ENCODE results near the gene PPY.
"Not testable (repeated sequence)": the region's sequence is repeated elsewhere in the genome, so short reads cannot be mapped to it uniquely, and the experiment has no call there.

PPY gene

DNA sequence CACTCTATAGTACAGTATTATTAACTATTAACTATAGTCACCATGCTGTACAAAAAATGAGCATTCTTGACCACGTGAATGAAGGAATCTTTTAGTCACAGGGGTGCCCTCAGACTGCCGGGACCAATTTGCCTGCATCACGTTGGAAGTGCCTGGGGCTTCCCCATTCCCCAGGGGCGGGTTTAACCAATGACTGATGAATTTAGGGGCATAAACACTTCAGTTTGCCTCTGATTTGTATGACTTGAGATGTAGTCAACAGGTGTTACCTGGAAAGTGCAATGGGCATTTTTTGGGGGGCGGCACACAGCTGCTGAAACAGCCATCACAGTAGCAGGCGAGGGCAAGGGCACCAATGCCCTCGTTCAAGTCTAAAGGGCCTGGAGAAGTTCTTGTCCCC lies 20.2 kb upstream of the PPY start:
- DNase-seq = no peak

DNA sequence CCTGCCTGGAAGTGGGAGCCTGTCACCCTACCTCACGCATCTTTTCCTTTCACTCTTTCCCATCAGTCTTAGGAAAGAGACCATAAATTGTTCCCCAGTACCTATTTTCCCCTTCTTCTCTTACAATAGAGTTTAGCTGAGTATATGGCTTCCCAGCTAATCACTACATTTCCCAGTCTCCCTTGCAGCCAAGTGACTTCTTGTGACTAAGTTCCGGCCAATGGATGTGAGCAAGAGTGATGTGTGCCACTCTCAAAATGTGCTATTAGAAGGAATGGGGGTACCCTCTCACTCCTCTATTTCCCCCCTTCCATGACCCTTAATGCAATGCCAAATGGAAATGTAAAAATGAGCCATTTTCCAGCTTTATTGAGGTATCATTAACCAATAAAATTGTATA lies 19.7 kb upstream of the PPY start:
- DNase-seq = no peak

DNA sequence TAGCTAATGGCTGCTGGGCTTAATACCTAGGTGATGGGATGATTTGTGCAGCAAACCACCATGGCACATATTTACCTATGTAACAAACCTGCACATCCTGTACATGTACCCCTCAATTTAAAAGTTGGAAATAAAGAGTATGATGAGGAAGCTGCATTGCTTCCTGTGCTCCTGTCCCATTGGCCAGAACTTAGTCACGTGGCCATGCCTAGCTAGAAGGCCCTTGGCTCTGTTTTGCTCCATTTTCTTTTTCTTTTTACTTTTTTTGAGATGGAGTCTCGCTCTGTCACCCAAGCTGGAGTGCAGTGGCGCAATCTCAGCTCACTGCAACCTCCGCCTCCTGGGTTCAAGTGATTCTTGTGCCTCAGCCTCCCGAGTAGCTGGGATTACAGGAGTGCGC lies 19.0 kb upstream of the PPY start:
- not testable (repeated sequence) for DNase-seq

DNA sequence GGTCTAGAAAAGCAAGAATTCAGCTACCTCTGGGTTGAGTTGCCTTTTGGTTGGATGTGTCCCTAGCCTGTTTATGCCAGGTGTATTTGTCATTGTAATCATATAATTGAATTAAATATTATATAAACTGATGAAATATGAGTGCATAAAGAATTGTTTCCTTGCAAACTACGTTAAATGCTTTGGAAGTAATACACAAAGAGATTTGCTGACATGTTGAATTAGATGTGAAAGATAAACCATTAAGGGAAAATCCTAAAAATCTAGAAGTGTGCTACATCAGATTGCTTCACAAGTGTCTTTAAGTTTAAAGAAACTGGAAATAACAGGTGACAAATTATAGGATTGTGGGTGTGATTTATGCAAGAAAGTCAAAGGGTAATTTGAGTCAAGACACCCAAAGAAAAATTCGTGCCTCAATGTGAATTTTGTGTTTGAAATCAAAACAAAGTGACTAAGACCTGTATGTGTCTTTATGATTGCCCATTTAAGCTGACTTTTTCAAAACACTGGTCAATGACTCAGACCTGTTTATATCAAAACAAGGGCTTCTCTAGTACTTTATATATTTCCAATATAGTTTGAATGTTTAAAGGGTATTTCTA lies 16.6 kb upstream of the PPY start:
- DNase-seq = no peak

DNA sequence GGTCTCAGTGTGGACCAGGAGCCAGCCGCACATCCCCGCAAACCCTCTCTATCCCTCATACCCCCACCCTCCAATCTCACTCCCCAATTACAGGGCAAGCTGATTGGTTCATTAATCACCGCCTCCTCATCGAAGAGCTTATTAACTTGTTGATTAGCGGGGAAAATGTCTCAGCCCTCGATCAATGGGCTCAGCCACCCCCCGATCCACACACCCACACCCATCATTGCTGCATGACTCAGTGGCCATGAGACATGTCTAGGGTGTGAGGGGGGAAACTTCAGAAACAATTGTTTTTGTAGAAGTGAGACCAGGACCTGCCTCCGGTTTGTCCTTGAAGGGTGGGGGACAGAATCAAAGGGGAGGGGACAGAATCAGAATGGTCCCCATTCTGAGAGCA lies 13.9 kb upstream of the PPY start:
- DNase-seq = no peak

DNA sequence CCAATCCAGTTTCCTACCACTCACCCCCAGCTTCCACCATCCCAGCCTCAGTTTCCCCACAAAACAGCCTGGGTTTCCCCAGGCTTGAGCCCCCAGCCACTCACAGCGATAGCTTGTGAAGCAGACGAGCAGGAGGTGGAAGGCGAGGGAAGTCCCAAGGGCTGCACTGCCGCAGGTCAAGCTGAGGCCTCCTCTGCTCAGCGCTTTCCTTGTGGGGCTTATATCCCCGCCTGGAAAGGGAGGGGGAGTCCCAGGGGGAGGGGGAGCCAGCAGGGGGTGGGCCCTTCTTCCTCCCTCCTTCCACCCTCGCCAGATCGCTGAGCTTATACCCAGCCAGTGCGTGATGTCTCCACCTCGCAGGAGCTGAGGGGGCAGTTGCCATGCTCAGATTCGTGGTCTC lies 11.5 kb upstream of the PPY start, which contains the start of gene PYY:
Gene PYY, minus strand, starts transcription at position 195 of the 400 bp plus-strand sequence. CDS start 457 bp downstream, outside the sequence.
- DNase-seq = no peak

DNA sequence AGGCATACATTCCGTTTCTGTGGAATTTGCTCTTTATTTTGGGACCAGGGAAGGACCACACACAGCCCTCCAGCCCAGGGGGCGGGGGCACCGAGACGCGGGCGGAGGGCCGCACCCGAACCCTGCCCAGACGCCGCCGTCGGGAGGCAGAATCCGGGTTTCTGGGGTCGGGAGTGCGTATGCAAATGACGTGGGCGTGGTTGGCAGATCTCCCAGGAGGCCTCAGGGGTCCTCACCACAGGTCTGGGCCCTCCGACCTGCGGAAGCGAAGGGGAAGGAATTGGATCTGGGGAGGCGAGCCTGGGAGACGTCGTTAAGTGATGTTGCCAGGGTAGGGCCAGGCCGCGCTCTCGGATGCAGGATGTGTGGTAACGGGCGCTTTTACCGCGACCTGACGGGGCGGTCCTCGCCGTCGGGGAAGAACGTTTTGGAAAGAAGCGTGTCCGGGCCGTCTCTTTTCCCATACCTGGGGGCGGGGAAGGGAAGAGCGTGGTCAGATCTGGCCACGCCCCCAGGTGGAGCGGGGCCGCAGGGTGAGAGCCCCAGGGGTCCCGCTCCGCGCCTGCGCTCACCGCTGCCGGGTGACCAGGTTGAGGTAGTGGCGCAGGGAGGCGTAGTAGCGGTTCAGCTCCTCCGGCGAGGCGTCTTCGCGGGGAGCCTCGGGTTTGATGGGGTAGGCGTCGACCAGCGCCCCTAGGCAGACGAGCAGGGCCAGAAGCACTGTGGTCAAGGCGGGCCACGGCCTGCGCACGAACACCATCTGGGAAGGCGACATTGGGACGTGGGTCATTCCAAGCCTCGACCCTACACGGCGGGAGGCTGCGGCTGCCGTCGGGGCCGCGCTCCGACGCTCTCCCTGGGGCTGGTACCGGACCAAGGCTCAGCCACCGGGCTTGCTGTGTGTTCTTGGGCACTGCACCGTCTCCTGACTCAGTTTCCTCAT lies 10.7 kb upstream of the PPY start:
- peak; percentile 31 for DNase-seq

DNA sequence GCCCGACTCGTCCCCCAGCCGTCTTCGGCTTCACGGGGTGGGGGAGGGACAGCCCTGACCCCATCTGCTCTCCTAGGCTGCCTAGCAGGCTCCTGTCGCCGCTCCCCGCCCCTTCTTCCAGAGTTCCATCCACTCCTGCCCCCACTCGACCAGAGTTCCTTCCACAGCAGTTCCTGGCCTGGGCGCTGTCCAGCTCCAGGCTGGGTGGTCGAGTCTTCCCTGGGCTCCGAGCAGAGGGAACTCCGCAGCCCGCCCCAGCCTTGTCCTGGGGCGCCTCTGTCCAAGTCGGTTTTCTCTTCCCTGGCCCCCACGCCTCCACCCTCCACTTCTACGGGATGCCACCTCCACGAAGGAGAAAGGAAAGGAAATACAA lies 10.1 kb upstream of the PPY start:
- no peak for DNase-seq

DNA sequence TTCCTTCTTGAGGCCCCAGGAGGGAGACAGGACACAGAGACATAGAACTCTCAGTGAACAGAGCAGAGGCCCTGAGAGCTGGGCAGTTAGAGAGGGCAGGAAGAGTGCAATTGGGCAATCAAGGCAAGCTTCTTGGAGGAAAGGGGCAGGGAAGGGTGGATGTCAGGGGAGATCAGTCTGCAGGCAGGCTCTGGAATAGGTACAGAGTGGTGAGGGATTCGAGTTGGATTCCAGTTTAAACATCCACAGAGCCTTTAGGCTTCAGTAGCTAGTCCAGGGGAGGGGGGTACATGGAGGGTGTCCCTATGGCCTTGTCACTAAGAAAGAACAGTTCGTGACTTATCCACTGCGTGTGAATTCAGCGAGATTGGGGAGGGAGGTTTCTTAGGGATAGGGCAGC lies 9.5 kb upstream of the PPY start:
- no peak for DNase-seq

DNA sequence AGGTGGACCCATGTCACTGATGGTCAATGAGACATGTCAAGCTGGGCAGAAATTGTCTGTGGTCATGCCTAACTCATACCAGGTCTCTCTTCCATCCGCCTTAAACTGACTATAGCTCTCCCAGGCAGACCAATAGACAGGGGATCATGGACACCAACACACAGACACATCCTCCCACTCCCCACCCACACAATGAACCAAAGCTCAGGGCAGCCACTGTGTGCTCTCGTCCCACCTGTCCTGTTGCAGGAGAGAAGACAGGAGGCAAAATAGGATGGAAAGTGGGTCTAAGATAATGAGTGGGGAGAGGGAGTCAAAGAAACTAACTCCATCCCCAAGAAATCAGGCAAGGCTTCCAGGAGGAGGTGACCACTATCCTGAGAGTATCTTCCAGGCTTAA lies 8.3 kb upstream of the PPY start:
- DNase-seq = no peak

DNA sequence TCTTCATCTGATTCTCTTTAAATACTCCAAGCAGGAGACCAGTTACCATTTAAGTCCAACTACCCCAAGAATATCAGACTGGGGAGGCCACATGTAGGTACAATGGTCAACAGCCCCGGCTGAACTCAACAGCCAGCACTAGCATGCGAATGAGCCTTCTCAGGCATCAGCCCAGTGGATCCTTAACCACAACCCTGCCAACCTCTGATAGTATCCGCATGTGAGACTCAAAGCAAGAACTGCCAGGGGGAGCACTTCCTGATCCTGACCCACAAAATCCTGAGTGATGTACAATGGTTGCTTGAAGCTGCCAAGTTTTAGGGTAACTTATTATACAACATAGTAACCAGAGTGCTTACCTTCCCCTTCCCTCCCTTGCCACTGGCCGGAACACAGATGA lies 7.5 kb upstream of the PPY start:
- no peak for DNase-seq

DNA sequence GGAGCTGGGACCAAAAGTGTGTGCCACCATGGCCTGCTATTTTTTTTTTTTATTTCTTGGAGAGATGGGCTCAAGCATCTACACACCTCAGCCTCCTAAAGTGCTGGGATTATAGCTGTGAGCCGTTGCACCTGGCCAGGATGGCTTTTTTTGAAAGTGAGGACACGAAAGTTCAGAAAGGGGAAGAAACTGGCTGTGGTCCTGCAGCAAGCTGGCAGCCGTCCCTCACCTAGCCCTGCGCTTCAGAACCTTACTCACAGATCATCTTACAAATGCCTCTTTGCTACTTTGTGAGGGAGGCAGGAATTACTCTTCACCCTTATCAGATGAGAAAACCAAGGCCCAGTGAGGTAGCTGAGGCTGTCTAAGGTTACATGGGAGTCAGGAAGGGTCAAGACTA lies 4.5 kb upstream of the PPY start:
- DNase-seq = no peak

DNA sequence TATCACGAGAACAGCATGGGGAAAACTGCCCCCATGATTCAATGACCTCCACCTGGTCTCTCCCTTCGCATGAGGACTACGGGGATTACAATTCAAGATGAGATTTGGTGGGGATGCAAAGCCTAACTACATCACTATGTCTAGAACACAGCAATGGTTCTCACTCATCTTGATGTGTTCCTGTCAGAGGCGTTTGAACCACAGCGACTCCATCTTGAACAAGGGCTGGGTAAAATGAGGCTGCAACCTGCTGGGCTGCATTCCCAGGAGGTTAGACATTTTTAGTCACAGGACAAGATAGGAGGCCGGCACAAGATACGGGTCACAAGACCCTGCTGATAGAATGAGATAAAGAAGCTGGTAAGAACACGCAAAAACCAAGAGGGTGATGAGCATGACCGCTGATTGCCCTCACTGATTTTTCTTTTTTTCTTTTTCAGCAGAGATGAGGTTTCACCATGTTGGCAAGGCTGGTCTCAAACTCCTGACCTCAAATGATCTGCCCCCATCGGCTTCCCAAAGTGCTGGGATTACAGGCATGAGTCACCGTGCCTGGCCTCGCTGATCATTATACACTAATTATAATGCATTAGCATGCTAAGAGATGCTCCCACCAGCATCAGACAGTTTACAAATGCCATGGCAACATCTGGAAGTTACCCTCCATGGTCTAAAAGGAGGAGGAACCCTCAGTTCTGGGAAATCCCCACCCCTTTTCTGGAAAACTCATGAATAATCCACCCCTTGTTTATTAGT lies 3.0 kb upstream of the PPY start:
- no peak for DNase-seq

DNA sequence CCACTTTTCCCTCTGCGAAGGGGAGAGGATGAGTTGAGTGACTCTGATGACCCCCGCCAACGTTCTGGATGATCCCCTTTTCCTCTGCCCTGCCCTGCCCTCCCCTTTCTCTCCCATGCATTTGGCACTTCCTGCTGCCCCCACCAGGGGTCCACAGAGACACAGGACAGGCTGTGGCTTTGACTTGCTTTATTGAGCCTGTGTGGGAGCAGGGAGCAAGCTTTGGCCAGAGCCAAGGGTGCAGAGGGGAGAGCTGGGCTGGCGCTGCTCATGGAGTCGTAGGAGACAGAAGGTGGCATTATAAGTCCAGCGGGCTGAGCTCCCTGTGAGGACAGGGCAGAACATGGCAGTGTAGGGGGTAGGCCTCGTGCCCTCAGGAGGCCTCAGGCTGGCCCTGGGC lies 1.6 kb downstream of the PPY start:
- peak; percentile 36 for DNase-seq

DNA sequence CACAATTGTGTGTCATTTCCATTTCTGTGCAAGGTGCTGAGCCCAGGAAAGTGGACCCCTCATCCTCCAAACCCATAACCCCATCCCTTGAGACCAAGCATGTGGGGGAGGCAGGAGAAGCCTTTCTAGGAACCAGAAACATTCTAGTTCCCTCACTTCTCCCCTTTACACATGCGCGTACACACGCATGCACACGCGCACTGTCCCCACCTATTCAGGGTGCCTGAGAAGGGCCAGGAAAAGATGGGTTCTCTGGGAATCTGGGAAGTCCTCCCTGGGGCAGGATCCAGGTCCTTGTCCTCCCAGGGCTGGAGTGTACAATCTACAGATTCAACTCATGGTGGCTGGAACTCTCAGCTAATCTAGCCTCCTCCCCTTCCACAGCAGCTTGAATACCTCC lies 2.4 kb downstream of the PPY start:
- no peak for DNase-seq

DNA sequence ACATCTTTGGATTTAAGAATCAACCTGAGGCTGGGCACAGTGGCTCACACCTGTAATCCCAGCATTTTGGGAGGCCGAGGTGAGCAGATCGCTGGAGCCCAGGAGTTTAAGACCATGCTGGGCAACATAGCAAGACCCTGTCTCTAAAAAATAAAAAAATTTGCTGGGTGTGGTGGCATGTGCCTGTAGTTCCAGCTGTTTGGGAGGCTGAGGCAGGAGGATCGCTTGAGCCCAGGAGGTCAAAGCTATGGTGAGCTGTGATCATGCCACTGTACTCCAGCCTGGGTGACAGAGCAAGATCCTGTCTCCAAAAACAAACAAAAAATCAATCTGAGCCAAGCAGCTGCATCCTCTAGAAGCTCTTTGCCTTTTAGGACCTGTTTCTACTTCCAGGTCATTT lies 2.8 kb downstream of the PPY start:
- not testable (repeated sequence) for DNase-seq

DNA sequence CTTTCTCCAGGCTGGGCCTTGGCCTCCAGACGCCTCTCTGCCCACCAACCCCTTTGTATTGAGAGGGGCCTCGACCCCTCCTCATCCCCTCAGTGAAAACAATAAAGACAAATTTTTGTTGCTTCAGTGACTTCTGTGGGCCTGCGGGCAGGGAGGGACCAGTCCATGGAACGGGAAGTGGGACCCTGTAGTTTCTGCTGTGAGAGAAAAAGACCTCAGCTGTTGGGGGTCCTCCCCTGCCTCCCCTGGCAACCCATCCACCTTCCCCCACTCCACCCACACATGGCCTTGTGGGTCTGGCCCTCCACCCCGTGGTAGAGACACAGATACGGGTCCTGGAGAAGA lies 3.5 kb downstream of the PPY start:
- DNase-seq = no peak

DNA sequence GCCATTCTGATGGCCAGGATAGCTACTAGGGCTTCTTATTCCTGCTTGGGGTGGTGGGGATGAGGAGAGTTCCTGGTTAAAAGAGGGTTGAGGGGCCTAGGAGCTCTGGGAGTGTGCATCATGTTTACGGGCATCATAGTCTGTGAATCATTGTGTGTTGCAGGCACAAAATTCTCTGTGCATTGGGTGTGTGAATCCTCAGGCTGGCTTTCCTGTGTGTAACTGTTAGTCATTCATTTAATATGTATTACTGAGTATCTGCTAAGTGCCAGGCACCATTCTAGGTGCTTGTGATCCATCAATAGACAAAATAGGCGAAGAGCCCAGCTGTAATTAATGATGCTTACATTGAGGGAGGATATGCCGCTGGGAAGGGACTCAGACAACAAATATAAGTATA lies 5.8 kb downstream of the PPY start:
- no peak for DNase-seq

DNA sequence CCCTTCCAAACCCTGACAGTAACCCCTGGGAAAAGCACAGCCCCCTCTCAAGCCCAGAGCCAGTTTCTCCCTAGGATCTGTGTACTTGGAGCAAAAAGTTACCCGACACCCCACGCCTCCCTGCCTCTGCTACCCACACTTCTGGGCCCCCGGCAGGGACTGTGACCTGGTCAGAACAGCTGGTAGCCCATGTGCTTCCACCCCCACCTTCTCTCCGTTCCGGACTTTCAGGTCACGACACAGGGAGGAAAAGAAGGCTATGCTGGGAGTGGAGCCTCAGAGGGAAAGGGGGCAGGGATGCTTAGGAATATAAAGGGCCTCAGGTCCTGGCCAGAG lies 6.4 kb downstream of the PPY start:
- DNase-seq = no peak

DNA sequence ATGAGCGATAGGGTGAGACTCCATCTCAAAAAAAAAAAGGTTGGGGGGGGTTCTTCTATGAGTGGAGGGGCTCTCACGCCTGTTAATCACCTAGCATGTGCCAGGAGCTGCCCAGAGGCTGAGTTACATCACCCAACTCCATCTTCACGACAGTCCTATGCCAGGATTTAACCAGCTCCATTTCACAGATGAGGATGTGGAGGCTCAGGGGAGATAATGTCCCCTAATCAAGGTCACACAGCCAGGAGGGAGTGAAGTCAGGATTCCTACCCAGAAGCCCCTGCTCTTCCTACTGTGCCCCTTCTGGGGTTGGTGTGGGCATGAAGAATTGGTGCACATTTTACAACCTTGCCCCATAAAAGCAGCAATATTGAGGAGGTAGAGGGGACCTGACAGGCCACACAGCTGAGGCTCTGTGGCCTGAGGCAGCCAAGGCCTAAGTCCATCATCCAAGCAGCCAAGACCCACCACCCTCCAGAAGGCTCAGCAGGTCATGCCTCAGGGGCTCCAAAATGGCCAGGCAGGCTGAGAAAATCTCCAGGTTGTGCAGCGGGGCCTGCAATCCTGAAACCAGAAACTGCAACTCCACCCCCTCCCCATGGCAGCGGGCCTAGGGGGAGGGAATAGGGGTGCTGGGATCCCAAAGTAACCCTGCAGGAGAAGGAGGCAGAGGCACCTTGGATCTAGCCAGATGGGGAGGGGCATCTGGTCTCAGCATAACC lies 6.9 kb downstream of the PPY start:
- DNase-seq = no peak

DNA sequence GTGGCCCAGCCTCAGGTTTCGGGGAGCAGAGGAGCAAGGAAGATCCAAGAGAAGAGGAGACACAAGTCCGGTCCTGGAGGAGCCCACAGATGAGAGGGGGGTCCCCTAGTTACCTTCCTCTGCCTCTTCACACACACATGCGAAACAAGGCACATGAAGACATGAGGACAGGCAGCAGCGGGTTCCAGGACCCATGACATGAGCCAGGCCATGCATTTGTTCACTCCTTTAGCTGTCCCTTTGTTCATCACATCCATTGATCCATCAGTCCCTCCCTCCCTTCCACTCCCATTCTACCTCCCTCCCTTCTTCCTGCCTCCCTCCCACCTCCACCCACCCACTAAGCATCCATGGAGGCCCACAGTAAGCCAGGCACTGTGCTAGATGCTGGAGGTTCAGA lies 9.4 kb downstream of the PPY start:
- DNase-seq = no peak

DNA sequence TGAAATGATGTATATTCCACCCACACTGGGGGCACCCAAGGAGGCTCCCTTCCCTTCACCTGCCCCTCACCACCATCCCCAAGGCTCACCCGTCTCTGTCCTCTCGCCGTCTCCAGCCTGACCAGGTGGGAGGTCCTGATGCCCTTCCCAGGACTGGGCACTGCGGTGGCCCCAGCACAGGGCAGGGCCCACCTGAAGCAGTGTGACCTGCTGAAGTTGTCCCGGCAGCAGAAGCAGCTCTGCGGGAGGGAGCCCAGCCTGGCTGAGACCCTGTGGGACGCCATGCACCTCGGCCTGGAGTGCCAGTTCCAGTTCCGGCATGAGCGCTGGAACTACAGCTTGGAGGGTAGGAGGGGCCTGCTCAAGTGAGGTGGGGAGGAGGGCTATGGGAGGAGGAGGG lies 9.9 kb downstream of the PPY start:
- no peak for DNase-seq

DNA sequence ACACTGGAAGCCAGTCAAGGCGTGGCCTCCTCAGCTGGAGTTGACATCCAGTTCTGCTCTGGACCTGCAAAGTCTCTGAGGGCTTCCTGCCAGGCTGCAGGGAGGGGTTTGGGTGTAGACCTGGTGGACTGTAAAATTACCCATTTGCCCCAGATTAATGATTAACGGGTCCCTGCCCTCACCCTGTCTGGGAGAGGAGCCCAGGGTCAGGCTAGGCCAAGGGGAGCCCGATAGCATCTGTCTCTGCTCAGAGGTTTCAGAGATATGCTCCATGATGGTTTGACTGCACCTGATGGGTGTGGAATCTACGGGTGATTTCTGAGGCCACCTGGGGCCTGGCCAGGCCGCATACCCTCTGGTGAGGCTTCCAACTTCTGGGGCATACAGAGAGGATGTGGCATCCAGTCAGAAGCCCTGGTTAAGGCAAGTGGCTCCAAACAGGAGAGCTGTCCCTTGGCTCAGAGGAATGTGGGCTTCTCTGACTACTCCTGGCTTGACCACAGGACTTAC lies 11.2 kb downstream of the PPY start:
- no peak for DNase-seq

All from NCI-H345 (cell line).